CD14-positive monocyte (primary cell): ENCODE measurements around the gene SNX8. TPM values are rescaled to one million over a fixed set of nuclear protein-coding genes. Genes with fewer than 3 reads are reported as not detected.

Source experiments
- DNase-seq, 3 donors: peaks; one replicate each; pipeline ENCODE4 v3.0.0-alpha.2; 2011 to 2022
- H2AFZ ChIP-seq: 2 replicates; pipeline ENCODE4 v1.6.0; 2012; ENCODE audit warnings: mild to moderate bottlenecking, low read depth, low read length, inconsistent platforms; ENCODE audit not compliant: insufficient read depth, poor library complexity, severe bottlenecking
- H3K27ac ChIP-seq, 2 donors: 1 replicate in 1 of 2; 2 replicates in 1 of 2; pipeline ENCODE4 v1.5.1; 2012 to 2013; ENCODE audit warnings: low read length in 2 of 2, control low read depth in 1 of 2, inconsistent platforms in 1 of 2, low read depth in 1 of 2, mild to moderate bottlenecking in 1 of 2
- H3K27me3 ChIP-seq, 2 donors: one replicate each; pipeline versions ENCODE4 v1.6.0 to v1.6.1; 2011 to 2013; ENCODE audit warnings: low read length in 2 of 2; ENCODE audit not compliant: control insufficient read depth in 2 of 2, insufficient read depth in 2 of 2
- H3K36me3 ChIP-seq, 2 donors: replicated peaks in 1 of 2; 1 replicate in 1 of 2; 2 replicates in 1 of 2; pipeline versions ENCODE4 v1.5.1 to v1.6.1; 2012 to 2013; ENCODE audit warnings: low read length in 2 of 2, control low read depth in 1 of 2, inconsistent platforms in 1 of 2, mild to moderate bottlenecking in 1 of 2; ENCODE audit not compliant: insufficient read depth in 2 of 2, control insufficient read depth in 1 of 2
- H3K4me1 ChIP-seq, 2 donors: 1 replicate in 1 of 2; 2 replicates in 1 of 2; pipeline versions ENCODE4 v1.5.1 to v1.6.1; 2012 to 2013; ENCODE audit warnings: low read length in 2 of 2, control low read depth in 1 of 2, inconsistent platforms in 1 of 2, mild to moderate bottlenecking in 1 of 2, moderate library complexity in 1 of 2; ENCODE audit not compliant: insufficient read depth in 2 of 2, control insufficient read depth in 1 of 2
- H3K4me2 ChIP-seq: replicated peaks from 2 replicates; pipeline ENCODE3; 2012; ENCODE audit warnings: low read length, moderate library complexity, mild to moderate bottlenecking; ENCODE audit not compliant: poor library complexity, severe bottlenecking; ENCODE audit errors: extremely low read depth
- H3K4me3 ChIP-seq, 3 experiments: fragments of 200-600 bp in 1 of 3; sonication (generic) in 1 of 3; replicated peaks in 1 of 3; 1 replicate in 2 of 3; 2 replicates in 1 of 3; pipeline ENCODE4 v1.5.1; 2011 to 2013; ENCODE audit warnings: low read length in 3 of 3, mild to moderate bottlenecking in 3 of 3, control low read depth in 2 of 3, low read depth in 2 of 3, inconsistent platforms in 1 of 3, moderate library complexity in 1 of 3
- H3K79me2 ChIP-seq: 2 replicates; pipeline ENCODE4 v1.6.0; 2012; ENCODE audit warnings: mild to moderate bottlenecking, control low read depth, inconsistent platforms, low read length, moderate library complexity; ENCODE audit not compliant: insufficient read depth
- H3K9ac ChIP-seq: 2 replicates; pipeline ENCODE4 v1.6.0; 2017; ENCODE audit warnings: low read length, mild to moderate bottlenecking; ENCODE audit not compliant: insufficient read depth, poor library complexity, severe bottlenecking
- H3K9me3 ChIP-seq, 2 donors: replicated peaks in 1 of 2; 1 replicate in 1 of 2; 2 replicates in 1 of 2; pipeline versions ENCODE4 v1.5.1 to v1.6.1; 2012 to 2013; ENCODE audit warnings: low read length in 2 of 2, control low read depth in 1 of 2; ENCODE audit not compliant: control insufficient read depth in 1 of 2, insufficient read depth in 1 of 2
- H4K20me1 ChIP-seq: 2 replicates; pipeline ENCODE4 v1.6.0; 2012; ENCODE audit warnings: mild to moderate bottlenecking, low read length, control low read depth, moderate library complexity; ENCODE audit not compliant: insufficient read depth
- H3K27ac Mint-ChIP-seq, 7 donors: one replicate each; pipeline ENCODE4 v1.8.0; 2020; ENCODE audit warnings: mild to moderate bottlenecking in 7 of 7, mixed read lengths in 7 of 7, moderate library complexity in 6 of 7, inconsistent platforms in 2 of 7
- H3K27me3 Mint-ChIP-seq, 3 donors: one replicate each; pipeline ENCODE4 v1.8.0; 2021 to 2022; ENCODE audit warnings: low read depth in 3 of 3, mild to moderate bottlenecking in 3 of 3, mixed read lengths in 3 of 3, moderate library complexity in 3 of 3, inconsistent platforms in 1 of 3
- H3K36me3 Mint-ChIP-seq, 2 donors: one replicate each; pipeline ENCODE4 v1.8.0; 2020; ENCODE audit warnings: mixed read lengths in 2 of 2, inconsistent platforms in 1 of 2, mild to moderate bottlenecking in 1 of 2
- H3K4me1 Mint-ChIP-seq: one replicate; pipeline ENCODE4 v1.8.0; 2020; ENCODE audit warnings: mild to moderate bottlenecking, mixed read lengths
- H3K4me3 Mint-ChIP-seq, 2 donors: one replicate each; pipeline ENCODE4 v1.8.0; 2020; ENCODE audit warnings: mild to moderate bottlenecking in 2 of 2, mixed read lengths in 2 of 2, moderate library complexity in 1 of 2
- H3K9me3 Mint-ChIP-seq, 7 donors: one replicate each; pipeline ENCODE4 v1.8.0; 2020 to 2022; ENCODE audit warnings: mixed read lengths in 7 of 7, mild to moderate bottlenecking in 6 of 7, moderate library complexity in 6 of 7, inconsistent platforms in 2 of 7
- CTCF ChIP-seq: fragments of 200-600 bp; IDR thresholded peaks from one replicate; pipeline ENCODE4 v1.8.0; 2022; ENCODE audit warnings: antibody characterized with exemption, mild to moderate bottlenecking
- WGBS: methylation state at CpG from one replicate; pipeline ENCODE4 v1.1.5; 2013; ENCODE audit warnings: missing lambda C conversion rate; ENCODE audit not compliant: insufficient coverage; 5-methylcytosine and 5-hydroxymethylcytosine counted together
- intact Hi-C, 2 donors: fragments of 100-400 bp; cut with micrococcal nuclease; formaldehyde crosslinking; loops; one replicate each; pipeline versions ENCODE4 v1.15.0 to v1.15.1; 2023
- polyA plus RNA-seq, 3 donors: library from polyadenylated mRNA; depleted of rRNA in 1 of 3; unstranded in 2 of 3; stranded (reverse) in 1 of 3; fragments of 300-500 nt in 2 of 3; fragments of >200 nt in 1 of 3; fragmentation: Illumina TruSeq in 2 of 3; gene quantifications; 1 replicate in 2 of 3; 2 replicates in 1 of 3; pipeline ENCODE4 v1.2.3, GENCODE V29; 2012 to 2021

SNX8 gene
- polyA plus RNA-seq, 3 donors, result 15.4 to 43.7 (median 41.9) TPM

- peaks cover 9% of the 10 kb centered on the region for H4K20me1 ChIP-seq
- peaks cover 9 to 14% of the 10 kb centered on the region in 2 donors for H3K36me3 Mint-ChIP-seq
- no peak overlapping the region for H2AFZ ChIP-seq
- no peaks in the 10 kb centered on the region for H3K27me3 ChIP-seq
- no peak overlapping the region for H3K4me2 ChIP-seq
- no peak overlapping the region for H3K4me3 ChIP-seq
- H3K27me3 Mint-ChIP-seq, result peaks cover 2 to 7% (median 2%) of the 10 kb centered on the region in 3 donors
- intact Hi-C loops, result loop anchor here (5.0 kb wide), 2 partner anchors 68 to 92 kb away; partner anchors contain the start of genes MRM2 (in 2 of the 2), NUDT1 (in 2 of the 2) and CHST12 (in 1 of the 2)
- H3K79me2 ChIP-seq, result peaks cover 63% of the 10 kb centered on the region
- H3K9me3 Mint-ChIP-seq, result peaks cover 0 to 5% (median 0%) of the 10 kb centered on the region in 7 donors
- H3K4me3 Mint-ChIP-seq, result no peak overlapping the region
- H3K4me1 ChIP-seq, result peaks cover 22 to 31% of the 10 kb centered on the region in 2 donors
- 92% methylated on average over 18 of the region's 20 CpGs for WGBS
- peaks cover 42% of the 10 kb centered on the region for H3K4me1 Mint-ChIP-seq
- DNase-seq, result no peak
- no peak overlapping the region for H3K9ac ChIP-seq
- H3K36me3 ChIP-seq, result no peaks in the 10 kb centered on the region
- H3K9me3 ChIP-seq, result no peaks in the 10 kb centered on the region
- H3K27ac ChIP-seq, result peak overlapping the region in 1 of 2 donors; percentile 28
- H3K27ac Mint-ChIP-seq, result peak overlapping the region in 2 of 7 donors; percentile 46 to 54
- no peak for TF ChIP-seq CTCF
Observed at GRCh38 chr7:2309889-2310331, 4.3 kb downstream of the SNX8 start.

GRCh38 chr7:2307690-2308107 is 6.5 kb downstream of the SNX8 start:
- H3K4me3 Mint-ChIP-seq, result peak overlapping the region; percentile 4 to 49
- H3K36me3 Mint-ChIP-seq, result peaks cover 9 to 16% of the 10 kb centered on the region in 2 donors
- no peaks in the 10 kb centered on the region for H3K27me3 ChIP-seq
- no peaks in the 10 kb centered on the region for H3K9me3 ChIP-seq
- no peaks in the 10 kb centered on the region for H3K36me3 ChIP-seq
- peak; percentile 48 to 83 (median 58) for DNase-seq
- H3K27ac Mint-ChIP-seq, result peak overlapping the region; percentile 42 to 84 (median 70)
- no peak overlapping the region for H3K4me3 ChIP-seq
- peaks cover 34% of the 10 kb centered on the region for H3K4me1 Mint-ChIP-seq
- H3K27ac ChIP-seq, result peak overlapping the region; percentile 47 to 58
- H4K20me1 ChIP-seq, result peaks cover 9% of the 10 kb centered on the region
- H3K9me3 Mint-ChIP-seq, result peaks cover 0 to 5% (median 0%) of the 10 kb centered on the region in 7 donors
- peaks cover 11 to 21% of the 10 kb centered on the region in 2 donors for H3K4me1 ChIP-seq
- no peak overlapping the region for H2AFZ ChIP-seq
- no peak overlapping the region for H3K9ac ChIP-seq
- peaks cover 52% of the 10 kb centered on the region for H3K79me2 ChIP-seq
- intact Hi-C loops, result no loop called here
- TF ChIP-seq CTCF, result no peak
- WGBS, result 30% methylated on average over 2 of the region's 7 CpGs
- H3K4me2 ChIP-seq, result peak overlapping the region; percentile 37
- H3K27me3 Mint-ChIP-seq, result peaks cover 0 to 7% (median 3%) of the 10 kb centered on the region in 3 donors
